ENCODE measurements around the gene RYR2.

- no peak for TF ChIP-seq CTCF (conservative IDR thresholded peaks at IDR 0.05)
- TF ChIP-seq ZFX (IDR thresholded peaks at IDR 0.05) = no peak
Measured at GRCh38 chr1:237120683-237121082, 78.7 kb downstream of the RYR2 start.
